ENCODE results near the gene NLRP5. TPM values are rescaled to one million over a fixed set of nuclear protein-coding genes. Genes with fewer than 3 reads are reported as not detected.

Gene NLRP5
- total RNA-seq, 2 experiments from 2014 or later: not detected

DNA sequence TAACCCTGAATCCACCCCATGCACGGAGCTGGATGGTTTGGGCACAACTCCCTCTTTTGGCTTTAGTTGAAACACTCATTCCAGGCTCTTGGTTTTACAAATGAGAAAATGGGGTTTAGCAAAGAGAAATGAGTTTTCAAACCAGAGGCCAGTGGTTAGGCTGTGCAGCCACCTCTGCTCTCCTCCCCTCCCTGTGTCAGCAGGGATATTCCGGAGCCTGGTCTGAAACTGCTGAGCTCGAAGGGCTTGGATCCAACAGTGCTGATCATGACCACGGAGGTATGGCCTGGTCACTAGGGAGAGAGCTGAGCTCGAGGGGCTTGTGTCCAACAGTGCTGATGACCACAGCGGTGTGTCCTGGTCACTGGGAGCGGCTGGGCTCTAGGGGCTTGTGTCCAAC is 93.0 kb downstream of the NLRP5 start:
- POLR2A ChIA-PET: no interaction called here
- CTCF ChIA-PET (ENCODE audit: unreplicated experiment): interaction anchor here (0.6 kb wide), 1 partner anchor 13 kb away, joined by 3 read pairs; no protein-coding TSS in a partner anchor
- no peak for DNase-seq (ENCODE audit: low spot score)

DNA sequence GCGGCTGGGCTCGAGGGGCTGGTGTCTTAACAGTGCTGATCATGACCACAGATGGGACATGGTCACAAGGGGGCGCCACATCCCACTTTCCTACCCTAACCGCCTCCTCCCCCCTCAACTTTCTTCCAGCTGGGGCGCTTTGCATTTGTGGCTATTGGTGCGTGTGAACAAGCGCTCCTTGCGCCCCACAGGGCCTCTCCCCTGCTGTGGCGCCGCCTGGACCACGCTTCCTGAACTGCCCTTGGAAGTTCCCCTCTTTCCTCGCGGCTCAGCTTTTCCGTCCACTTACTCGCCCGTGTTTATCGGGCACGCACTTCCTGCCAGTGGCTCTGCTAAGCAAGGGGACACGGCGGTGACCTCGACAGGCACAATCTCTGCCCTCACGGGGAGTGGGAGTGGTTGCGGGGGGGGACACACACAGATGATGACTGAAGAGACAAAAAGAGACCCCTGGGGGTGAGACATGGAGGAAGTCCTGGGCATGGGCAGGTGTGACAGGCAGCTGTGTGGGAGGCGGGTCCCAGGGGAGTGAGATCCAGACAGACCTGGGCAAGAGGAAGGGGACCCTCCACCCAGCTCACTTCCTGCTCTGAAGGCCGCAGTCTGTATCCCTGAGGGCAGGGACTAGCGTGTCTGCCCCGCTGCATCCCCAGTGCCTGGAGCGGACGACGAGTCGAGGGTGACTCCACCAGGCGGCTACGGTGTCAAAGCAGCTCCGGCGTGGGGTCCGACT is 94.3 kb downstream of the NLRP5 start:
- peak overlapping the region; percentile 94 for H2AFZ ChIP-seq (ENCODE audit: low read length)

More for the DNA sequence above, 93.0 kb downstream of the NLRP5 start:
- no peaks in the 10 kb centered on the region for H3K79me2 ChIP-seq (ENCODE audit: insufficient read depth, low read depth, low read length)
- H2AFZ ChIP-seq (ENCODE audit: low read length): no peak overlapping the region
- H3K27ac ChIP-seq (ENCODE audit: low read depth, low read length, poor library complexity, severe bottlenecking): no peak overlapping the region
- H3K9me2 ChIP-seq (ENCODE audit: insufficient read depth, low read length): no peaks in the 10 kb centered on the region
- no peaks in the 10 kb centered on the region for H3K9me3 ChIP-seq (ENCODE audit: low read length)
- no peak overlapping the region for H3K4me2 ChIP-seq (ENCODE audit: low read length)
- no peaks in the 10 kb centered on the region for H4K20me1 ChIP-seq (ENCODE audit: insufficient read depth, low read length)
- no peak overlapping the region for H3K4me3 ChIP-seq (ENCODE audit: low read depth, low read length, poor library complexity, severe bottlenecking)
- no TSS peak for BruUV-seq (replicated peaks)
- peaks cover 10% of the 10 kb centered on the region for H3K4me1 ChIP-seq (ENCODE audit: insufficient read depth, low read length, poor library complexity, severe bottlenecking)
- no peaks in the 10 kb centered on the region for H3K36me3 ChIP-seq (ENCODE audit: insufficient read depth, low read length)
- TF ChIP-seq, protein P1, sequence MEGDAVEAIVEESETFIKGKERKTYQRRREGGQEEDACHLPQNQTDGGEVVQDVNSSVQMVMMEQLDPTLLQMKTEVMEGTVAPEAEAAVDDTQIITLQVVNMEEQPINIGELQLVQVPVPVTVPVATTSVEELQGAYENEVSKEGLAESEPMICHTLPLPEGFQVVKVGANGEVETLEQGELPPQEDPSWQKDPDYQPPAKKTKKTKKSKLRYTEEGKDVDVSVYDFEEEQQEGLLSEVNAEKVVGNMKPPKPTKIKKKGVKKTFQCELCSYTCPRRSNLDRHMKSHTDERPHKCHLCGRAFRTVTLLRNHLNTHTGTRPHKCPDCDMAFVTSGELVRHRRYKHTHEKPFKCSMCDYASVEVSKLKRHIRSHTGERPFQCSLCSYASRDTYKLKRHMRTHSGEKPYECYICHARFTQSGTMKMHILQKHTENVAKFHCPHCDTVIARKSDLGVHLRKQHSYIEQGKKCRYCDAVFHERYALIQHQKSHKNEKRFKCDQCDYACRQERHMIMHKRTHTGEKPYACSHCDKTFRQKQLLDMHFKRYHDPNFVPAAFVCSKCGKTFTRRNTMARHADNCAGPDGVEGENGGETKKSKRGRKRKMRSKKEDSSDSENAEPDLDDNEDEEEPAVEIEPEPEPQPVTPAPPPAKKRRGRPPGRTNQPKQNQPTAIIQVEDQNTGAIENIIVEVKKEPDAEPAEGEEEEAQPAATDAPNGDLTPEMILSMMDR (conservative IDR thresholded peaks at IDR 0.05; ENCODE audit: low read length): no peak
- TF ChIP-seq EZH2phosphoT487 (IDR thresholded peaks at IDR 0.05; ENCODE audit: borderline replicate concordance, low read depth, low read length): no peak
- intact Hi-C loops (cut with micrococcal nuclease; ENCODE audit: unreplicated experiment): loop anchor here (2.0 kb wide), 1 partner anchor 93 kb away; no protein-coding TSS in a partner anchor

More for the DNA sequence above, 94.3 kb downstream of the NLRP5 start:
- Histone ChIP-seq H3K9me3 (ENCODE audit: low read length) (no peaks in the 10 kb centered on the region), H3K4me2 (ENCODE audit: low read length) (peak overlapping the region; percentile 99), H3K4me3 (ENCODE audit: low read depth, low read length, poor library complexity, severe bottlenecking) (peak overlapping the region; percentile 63), H3K79me2 (ENCODE audit: insufficient read depth, low read depth, low read length) (no peaks in the 10 kb centered on the region), H3K4me1 (ENCODE audit: insufficient read depth, low read length, poor library complexity, severe bottlenecking) (peaks cover 10% of the 10 kb centered on the region), H4K20me1 (ENCODE audit: insufficient read depth, low read length) (no peaks in the 10 kb centered on the region), H3K27ac (ENCODE audit: low read depth, low read length, poor library complexity, severe bottlenecking) (peak overlapping the region; percentile 24), H3K36me3 (ENCODE audit: insufficient read depth, low read length) (no peaks in the 10 kb centered on the region), H3K9me2 (ENCODE audit: insufficient read depth, low read length) (no peaks in the 10 kb centered on the region)
- ChIA-PET POLR2A (no interaction called here), CTCF (ENCODE audit: unreplicated experiment) (interaction anchor here (0.6 kb wide), 1 partner anchor 252 kb away, joined by 3 read pairs; no protein-coding TSS in a partner anchor)
- intact Hi-C loops (cut with micrococcal nuclease; ENCODE audit: unreplicated experiment): loop anchor here (2.0 kb wide), 1 partner anchor 92 kb away; no protein-coding TSS in a partner anchor
- TF ChIP-seq, protein P1 (conservative IDR thresholded peaks at IDR 0.05; ENCODE audit: low read length): peak; percentile 72
- no peak for TF ChIP-seq EZH2phosphoT487 (IDR thresholded peaks at IDR 0.05; ENCODE audit: borderline replicate concordance, low read depth, low read length)
- BruUV-seq (replicated peaks): no TSS peak
- DNase-seq (ENCODE audit: low spot score): peak; percentile 87
